ENCODE data around the gene PIP5K1B. TPM values are rescaled to one million over a fixed set of nuclear protein-coding genes. Genes with fewer than 3 reads are reported as not detected.

Gene PIP5K1B
- total and polyA plus RNA-seq, 2 donors (not counting 1 experiment from before 2014, with no cell fraction given), result under 0.01 to 0.03 TPM

GRCh38 chr9:68805890-68806517 lies 101.0 kb downstream of the PIP5K1B start:
- Histone ChIP-seq H3K4me1 (ENCODE audit: control insufficient read depth, extremely low read depth, insufficient read depth, low read length) (no peaks in the 10 kb centered on the region), H3K27me3 (ENCODE audit: control insufficient read depth, insufficient read depth, low read length) (no peaks in the 10 kb centered on the region), H4K20me1 (ENCODE audit: control insufficient read depth, extremely low read depth, insufficient read depth, low read length) (no peaks in the 10 kb centered on the region), H3K36me3 (ENCODE audit: control insufficient read depth, insufficient read depth, low read length) (no peaks in the 10 kb centered on the region), H3K79me2 (ENCODE audit: control insufficient read depth, insufficient read depth, low read length) (no peaks in the 10 kb centered on the region), H3K9me3 (ENCODE audit: control insufficient read depth, insufficient read depth, low read depth, low read length) (no peaks in the 10 kb centered on the region), H3K9ac (ENCODE audit: insufficient read depth, low read length) (no peak overlapping the region), H2AFZ (ENCODE audit: low read length) (no peak overlapping the region), H3K27ac (ENCODE audit: insufficient read depth, low read length) (no peak overlapping the region), H3K4me3 (replicated peaks in 1 of 4; ENCODE audit: control extremely low read depth in 1 of 4, insufficient read depth in 1 of 4, low read depth in 3 of 4, low read length in 4 of 4) (no peak overlapping the region), H3K4me2 (ENCODE audit: extremely low read depth, insufficient read depth, low read length) (no peak overlapping the region)
- no peak for DNase-seq (ENCODE audit: low read depth in 2 of 2)
- TF ChIP-seq, protein P1, sequence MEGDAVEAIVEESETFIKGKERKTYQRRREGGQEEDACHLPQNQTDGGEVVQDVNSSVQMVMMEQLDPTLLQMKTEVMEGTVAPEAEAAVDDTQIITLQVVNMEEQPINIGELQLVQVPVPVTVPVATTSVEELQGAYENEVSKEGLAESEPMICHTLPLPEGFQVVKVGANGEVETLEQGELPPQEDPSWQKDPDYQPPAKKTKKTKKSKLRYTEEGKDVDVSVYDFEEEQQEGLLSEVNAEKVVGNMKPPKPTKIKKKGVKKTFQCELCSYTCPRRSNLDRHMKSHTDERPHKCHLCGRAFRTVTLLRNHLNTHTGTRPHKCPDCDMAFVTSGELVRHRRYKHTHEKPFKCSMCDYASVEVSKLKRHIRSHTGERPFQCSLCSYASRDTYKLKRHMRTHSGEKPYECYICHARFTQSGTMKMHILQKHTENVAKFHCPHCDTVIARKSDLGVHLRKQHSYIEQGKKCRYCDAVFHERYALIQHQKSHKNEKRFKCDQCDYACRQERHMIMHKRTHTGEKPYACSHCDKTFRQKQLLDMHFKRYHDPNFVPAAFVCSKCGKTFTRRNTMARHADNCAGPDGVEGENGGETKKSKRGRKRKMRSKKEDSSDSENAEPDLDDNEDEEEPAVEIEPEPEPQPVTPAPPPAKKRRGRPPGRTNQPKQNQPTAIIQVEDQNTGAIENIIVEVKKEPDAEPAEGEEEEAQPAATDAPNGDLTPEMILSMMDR (conservative IDR thresholded peaks at IDR 0.05 in 1 of 2, IDR thresholded peaks at IDR 0.05 in 1 of 2; ENCODE audit: low read depth in 1 of 2, low read length in 2 of 2), result no peak
- no peak for TF ChIP-seq EZH2 (IDR thresholded peaks at IDR 0.05; ENCODE audit: low read length, missing control alignments)

DNA sequence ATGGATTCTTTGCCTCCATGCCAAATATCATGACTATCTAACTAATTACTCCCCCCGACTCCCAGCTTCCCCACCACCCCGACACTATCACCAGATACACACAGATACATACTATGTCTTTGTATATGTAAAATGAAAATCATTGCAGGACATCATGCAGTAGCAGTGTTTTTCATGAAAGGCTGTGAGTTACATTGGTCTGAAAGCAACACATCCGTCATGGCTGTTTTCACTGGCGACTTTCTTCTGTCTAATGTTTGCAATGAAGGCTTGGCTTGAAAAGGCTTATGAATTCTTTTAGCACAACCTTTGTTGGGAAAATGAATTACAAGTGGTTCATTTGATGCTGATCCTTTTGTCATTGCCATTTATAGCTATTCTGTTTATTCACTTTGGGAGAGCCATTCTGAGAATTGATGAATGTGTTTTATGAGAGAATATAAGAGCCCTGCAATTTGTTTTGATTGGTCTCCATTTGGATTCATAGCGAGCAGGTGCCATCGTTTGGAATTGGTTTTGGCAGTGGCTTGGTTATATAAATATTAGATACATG lies 103.4 kb downstream of the PIP5K1B start:
- H3K4me1 ChIP-seq (ENCODE audit: control insufficient read depth, extremely low read depth, insufficient read depth, low read length), result no peaks in the 10 kb centered on the region
- no peaks in the 10 kb centered on the region for H4K20me1 ChIP-seq (ENCODE audit: control insufficient read depth, extremely low read depth, insufficient read depth, low read length)
- no peaks in the 10 kb centered on the region for H3K9me3 ChIP-seq (ENCODE audit: control insufficient read depth, insufficient read depth, low read depth, low read length)
- H3K27me3 ChIP-seq (ENCODE audit: control insufficient read depth, insufficient read depth, low read length), result no peaks in the 10 kb centered on the region
- H3K4me2 ChIP-seq (ENCODE audit: extremely low read depth, insufficient read depth, low read length), result no peak overlapping the region
- H3K36me3 ChIP-seq (ENCODE audit: control insufficient read depth, insufficient read depth, low read length), result no peaks in the 10 kb centered on the region
- TF ChIP-seq, protein P1 (conservative IDR thresholded peaks at IDR 0.05 in 1 of 2, IDR thresholded peaks at IDR 0.05 in 1 of 2; ENCODE audit: low read depth in 1 of 2, low read length in 2 of 2), result no peak
- no peak for TF ChIP-seq EZH2 (IDR thresholded peaks at IDR 0.05; ENCODE audit: low read length, missing control alignments)
- H3K4me3 ChIP-seq (replicated peaks in 1 of 4; ENCODE audit: control extremely low read depth in 1 of 4, insufficient read depth in 1 of 4, low read depth in 3 of 4, low read length in 4 of 4), result no peak overlapping the region
- DNase-seq (ENCODE audit: low read depth in 2 of 2), result no peak
- H2AFZ ChIP-seq (ENCODE audit: low read length), result no peak overlapping the region
- no peaks in the 10 kb centered on the region for H3K79me2 ChIP-seq (ENCODE audit: control insufficient read depth, insufficient read depth, low read length)
- no peak overlapping the region for H3K9ac ChIP-seq (ENCODE audit: insufficient read depth, low read length)
- no peak overlapping the region for H3K27ac ChIP-seq (ENCODE audit: insufficient read depth, low read length)

- no peak for DNase-seq (ENCODE audit: low read depth in 2 of 2)
- Histone ChIP-seq H3K9me3 (ENCODE audit: control insufficient read depth, insufficient read depth, low read depth, low read length) (no peaks in the 10 kb centered on the region), H3K79me2 (ENCODE audit: control insufficient read depth, insufficient read depth, low read length) (no peaks in the 10 kb centered on the region), H3K9ac (ENCODE audit: insufficient read depth, low read length) (no peak overlapping the region), H3K4me3 (replicated peaks in 1 of 4; ENCODE audit: control extremely low read depth in 1 of 4, insufficient read depth in 1 of 4, low read depth in 3 of 4, low read length in 4 of 4) (no peak overlapping the region), H3K4me2 (ENCODE audit: extremely low read depth, insufficient read depth, low read length) (no peak overlapping the region), H3K36me3 (ENCODE audit: control insufficient read depth, insufficient read depth, low read length) (no peaks in the 10 kb centered on the region), H2AFZ (ENCODE audit: low read length) (no peak overlapping the region), H3K27ac (ENCODE audit: insufficient read depth, low read length) (no peak overlapping the region), H4K20me1 (ENCODE audit: control insufficient read depth, extremely low read depth, insufficient read depth, low read length) (no peaks in the 10 kb centered on the region), H3K27me3 (ENCODE audit: control insufficient read depth, insufficient read depth, low read length) (no peaks in the 10 kb centered on the region), H3K4me1 (ENCODE audit: control insufficient read depth, extremely low read depth, insufficient read depth, low read length) (no peaks in the 10 kb centered on the region)
- no peak for TF ChIP-seq EZH2 (IDR thresholded peaks at IDR 0.05; ENCODE audit: low read length, missing control alignments)
- TF ChIP-seq, protein P1 (conservative IDR thresholded peaks at IDR 0.05 in 1 of 2, IDR thresholded peaks at IDR 0.05 in 1 of 2; ENCODE audit: low read depth in 1 of 2, low read length in 2 of 2), result no peak
Measured at GRCh38 chr9:68817079-68817875, 112.2 kb downstream of the PIP5K1B start.

Measured in fibroblast of lung (primary cell).